B cell (primary cell): ENCODE data around the gene ING4. TPM values are rescaled to one million over a fixed set of nuclear protein-coding genes. Genes with fewer than 3 reads are reported as not detected.
A peak's percentile ranks its signal among the peaks of the same experiment; 100 is the strongest.

Source experiments
- ATAC-seq: fragments of 200-7000 bp; cut with Tn5 transposase; one replicate; pipeline ENCODE4 v1.10.0; 2021; ENCODE audit warnings: low read depth, mild to moderate bottlenecking, moderate number of reproducible peaks, moderate library complexity
- CTCF ChIA-PET: fragments of 350-600 bp; sonication (Branson Sonifier 250); formaldehyde crosslinking; loops from one replicate; lab custom pipeline; 2021; ENCODE audit warnings: antibody characterized with exemption, inconsistent platforms; lab: Charles Lee
- POLR2A ChIA-PET: fragments of 350-600 bp; sonication (Branson Sonifier 250); formaldehyde crosslinking; loops from one replicate; lab custom pipeline; 2021; ENCODE audit warnings: antibody characterized with exemption; lab: Charles Lee
- DNase-seq: peaks from one replicate; pipeline ENCODE4 v3.0.0; 2013
- H2AFZ ChIP-seq: 2 replicates; pipeline ENCODE4 v1.6.1; 2012; ENCODE audit warnings: mild to moderate bottlenecking, low read depth, low read length; ENCODE audit not compliant: insufficient read depth, poor library complexity, severe bottlenecking
- H3K27ac ChIP-seq, 2 donors: 1 replicate in 1 of 2; 2 replicates in 1 of 2; pipeline ENCODE4 v1.5.1; 2012 to 2013; ENCODE audit warnings: low read length in 2 of 2, mild to moderate bottlenecking in 2 of 2, moderate library complexity in 1 of 2
- H3K27me3 ChIP-seq, 4 experiments: fragments of 200-600 bp in 1 of 4; sonication (generic) in 1 of 4; replicated peaks in 1 of 4; 1 replicate in 2 of 4; 2 replicates in 2 of 4; pipeline versions ENCODE4 v1.6.1 to v1.7.0; 2013 to 2016; ENCODE audit warnings: low read length in 3 of 4, mild to moderate bottlenecking in 2 of 4, mixed read lengths in 1 of 4, moderate library complexity in 1 of 4; ENCODE audit not compliant: insufficient read depth in 4 of 4, control insufficient read depth in 3 of 4; ENCODE audit errors: control extremely low read depth in 1 of 4
- H3K36me3 ChIP-seq, 2 experiments: replicated peaks in 1 of 2; 1 replicate in 1 of 2; 2 replicates in 1 of 2; pipeline versions ENCODE4 v1.6.1 to v1.7.1; 2013; ENCODE audit warnings: low read length in 1 of 2; ENCODE audit not compliant: insufficient read depth in 2 of 2, control insufficient read depth in 1 of 2; ENCODE audit errors: control extremely low read depth in 1 of 2, extremely low read depth in 1 of 2
- H3K4me1 ChIP-seq, 2 donors: fragments of 200-600 bp in 1 of 2; sonication (generic) in 1 of 2; 1 replicate in 1 of 2; 2 replicates in 1 of 2; pipeline versions ENCODE4 v1.5.1 to v1.6.1; 2013 to 2017; ENCODE audit warnings: low read length in 2 of 2; ENCODE audit not compliant: control insufficient read depth in 2 of 2, insufficient read depth in 2 of 2
- H3K4me2 ChIP-seq: replicated peaks from 2 replicates; pipeline ENCODE3; 2012; ENCODE audit warnings: mild to moderate bottlenecking, low read depth, low read length; ENCODE audit not compliant: poor library complexity, severe bottlenecking
- H3K4me3 ChIP-seq, 5 experiments: fragments of 200-600 bp in 1 of 5; sonication (generic) in 1 of 5; 1 replicate in 3 of 5; 2 replicates in 2 of 5; pipeline versions ENCODE4 v1.5.1 to v1.7.0; 2011 to 2016; ENCODE audit warnings: low read length in 4 of 5, mild to moderate bottlenecking in 4 of 5, low read depth in 2 of 5, control low read depth in 1 of 5, moderate library complexity in 1 of 5; ENCODE audit not compliant: insufficient read depth in 1 of 5; ENCODE audit errors: control extremely low read depth in 1 of 5, extremely low read depth in 1 of 5
- H3K79me2 ChIP-seq: fragments of 200-600 bp; sonication (generic); one replicate; pipeline ENCODE4 v1.6.0; 2016; ENCODE audit warnings: low read length; ENCODE audit not compliant: control insufficient read depth, insufficient read depth
- H3K9ac ChIP-seq: fragments of 200-600 bp; sonication (generic); 2 replicates; pipeline ENCODE4 v1.6.1; 2017; ENCODE audit warnings: mild to moderate bottlenecking, low read length, moderate library complexity
- H3K9me3 ChIP-seq, 3 donors: one replicate each; pipeline versions ENCODE4 v1.6.1 to v1.7.1; 2013; ENCODE audit warnings: low read length in 2 of 3; ENCODE audit not compliant: control insufficient read depth in 2 of 3, insufficient read depth in 1 of 3; ENCODE audit errors: control extremely low read depth in 1 of 3
- H4K20me1 ChIP-seq: 2 replicates; pipeline ENCODE4 v1.6.0; 2012; ENCODE audit warnings: mild to moderate bottlenecking, low read length; ENCODE audit not compliant: insufficient read depth, control insufficient read depth, poor library complexity, severe bottlenecking
- H3K27ac Mint-ChIP-seq: one replicate; pipeline ENCODE4 v1.8.0; 2021; ENCODE audit warnings: mixed read lengths
- H3K27me3 Mint-ChIP-seq: one replicate; pipeline ENCODE4 v1.8.0; 2021; ENCODE audit warnings: mixed read lengths
- H3K4me1 Mint-ChIP-seq: one replicate; pipeline ENCODE4 v1.8.0; 2021; ENCODE audit warnings: mixed read lengths
- H3K4me3 Mint-ChIP-seq: one replicate; pipeline ENCODE4 v1.8.0; 2021; ENCODE audit warnings: mixed read lengths
- H3K9me3 Mint-ChIP-seq: one replicate; pipeline ENCODE4 v1.8.0; 2022; ENCODE audit warnings: mixed read lengths; ENCODE audit not compliant: insufficient read depth
- EZH2 ChIP-seq: IDR thresholded peaks from 2 replicates; pipeline ENCODE4 v1.6.1; 2012; ENCODE audit warnings: borderline replicate concordance, low read depth, mild to moderate bottlenecking, moderate library complexity, low read length; ENCODE audit not compliant: insufficient read depth, poor library complexity, severe bottlenecking
- WGBS: methylation state at CpG from one replicate; pipeline ENCODE4 v1.1.5; 2013; ENCODE audit warnings: missing lambda C conversion rate; ENCODE audit not compliant: insufficient coverage; 5-methylcytosine and 5-hydroxymethylcytosine counted together
- intact Hi-C: fragments of 100-400 bp; cut with micrococcal nuclease; formaldehyde crosslinking; loops from one replicate; pipeline ENCODE4 v1.10.0; 2022
- polyA plus RNA-seq: library from polyadenylated mRNA; depleted of rRNA; stranded (reverse); fragments of >200 nt; gene quantifications from 2 replicates; pipeline ENCODE4 v1.2.3, GENCODE V29; 2012
- total RNA-seq, 2 donors: library from RNA; stranded (reverse); fragments of 120-200 nt in 1 of 2; gene quantifications; 1 replicate in 1 of 2; 2 replicates in 1 of 2; pipeline versions ENCODE4 v1.2.3 to v1.2.4, GENCODE V29; 2013 to 2022
- TF ChIP-seq, protein P1 (sequence below): fragments of 200-600 bp; IDR thresholded peaks from one replicate; pipeline ENCODE4 v1.8.0; 2022; ENCODE audit warnings: antibody characterized with exemption, mild to moderate bottlenecking

ING4 gene
- total and polyA plus RNA-seq, 2 donors (not counting 1 experiment from before 2014, with no cell fraction given), result 81.1 to 110 TPM

DNA sequence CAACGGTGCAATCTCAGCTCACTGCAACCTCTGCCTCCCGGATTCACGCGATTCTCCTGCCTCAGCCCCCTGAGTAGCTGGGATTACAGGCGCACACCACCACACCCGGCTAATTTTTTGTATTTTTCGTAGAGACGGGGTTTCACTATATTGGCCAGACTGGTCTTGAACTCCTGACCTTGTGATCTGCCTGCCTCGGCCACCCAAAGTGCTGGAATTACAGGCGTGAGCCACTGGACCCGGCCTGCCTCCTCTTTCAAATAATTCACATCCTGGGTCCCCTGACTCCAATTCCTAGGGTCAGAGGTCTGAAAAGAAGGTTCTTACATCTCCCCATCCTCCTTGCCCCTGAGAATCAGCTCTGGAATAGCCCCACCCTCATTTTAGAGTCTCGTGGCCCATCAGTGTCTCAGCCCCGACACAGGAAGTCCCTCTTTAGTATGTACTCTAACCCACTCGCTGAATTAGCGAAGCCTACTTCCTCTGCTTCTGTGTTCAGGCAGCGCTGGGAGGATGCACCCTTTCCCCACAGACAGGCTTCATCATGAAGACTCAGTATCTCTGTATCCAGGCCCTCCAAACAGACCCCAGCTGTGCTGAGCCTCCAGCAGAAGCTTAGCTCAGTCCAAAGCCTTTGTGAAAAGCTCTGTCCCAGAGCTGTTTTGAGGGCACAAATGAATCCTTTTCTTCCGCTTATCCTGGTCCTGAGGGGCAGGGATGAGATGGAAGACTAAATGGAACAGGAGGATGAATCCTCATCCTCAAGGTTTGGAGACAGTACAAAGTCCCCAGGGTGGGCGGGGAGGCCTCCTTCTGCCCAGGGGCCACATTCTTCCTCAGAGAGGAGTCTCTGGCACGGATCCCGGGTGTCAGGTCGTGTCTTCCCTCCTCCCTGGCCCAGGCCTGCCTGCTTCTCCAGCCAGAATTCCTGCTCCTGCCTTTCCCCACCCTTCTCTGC, 30.6 kb downstream of the ING4 start:
- peak overlapping the region; percentile 12 to 70 (median 55) for H3K4me3 ChIP-seq
- WGBS, result 43% methylated on average over 20 of the region's 21 CpGs

More for the DNA sequence above, 30.6 kb downstream of the ING4 start:
- POLR2A ChIA-PET, result interaction anchor here (0.6 to 1.3 kb wide), 9 partner anchors 11 to 57 kb away, joined by 3 to 5 read pairs (median 4); partner anchors contain the start of genes ACRBP and ZNF384
- Histone ChIP-seq H3K9me3 (no peaks in the 10 kb centered on the region), H4K20me1 (no peaks in the 10 kb centered on the region), H3K36me3 (peaks cover 0 to 29% of the 10 kb centered on the region in 2 experiments), H3K4me2 (peak overlapping the region; percentile 81), H3K27me3 (no peaks in the 10 kb centered on the region), H3K4me1 (peaks cover 66 to 88% of the 10 kb centered on the region in 2 donors), H3K27ac (peak overlapping the region; percentile 85 to 86), H3K79me2 (peaks cover 100% of the 10 kb centered on the region), H3K9ac (peak overlapping the region; percentile 66), H2AFZ (peak overlapping the region; percentile 47)
- H3K27me3 Mint-ChIP-seq, result no peaks in the 10 kb centered on the region
- ATAC-seq (peak; percentile 44), DNase-seq (peak; percentile 83)
- no peak for TF ChIP-seq EZH2
- TF ChIP-seq, protein P1, sequence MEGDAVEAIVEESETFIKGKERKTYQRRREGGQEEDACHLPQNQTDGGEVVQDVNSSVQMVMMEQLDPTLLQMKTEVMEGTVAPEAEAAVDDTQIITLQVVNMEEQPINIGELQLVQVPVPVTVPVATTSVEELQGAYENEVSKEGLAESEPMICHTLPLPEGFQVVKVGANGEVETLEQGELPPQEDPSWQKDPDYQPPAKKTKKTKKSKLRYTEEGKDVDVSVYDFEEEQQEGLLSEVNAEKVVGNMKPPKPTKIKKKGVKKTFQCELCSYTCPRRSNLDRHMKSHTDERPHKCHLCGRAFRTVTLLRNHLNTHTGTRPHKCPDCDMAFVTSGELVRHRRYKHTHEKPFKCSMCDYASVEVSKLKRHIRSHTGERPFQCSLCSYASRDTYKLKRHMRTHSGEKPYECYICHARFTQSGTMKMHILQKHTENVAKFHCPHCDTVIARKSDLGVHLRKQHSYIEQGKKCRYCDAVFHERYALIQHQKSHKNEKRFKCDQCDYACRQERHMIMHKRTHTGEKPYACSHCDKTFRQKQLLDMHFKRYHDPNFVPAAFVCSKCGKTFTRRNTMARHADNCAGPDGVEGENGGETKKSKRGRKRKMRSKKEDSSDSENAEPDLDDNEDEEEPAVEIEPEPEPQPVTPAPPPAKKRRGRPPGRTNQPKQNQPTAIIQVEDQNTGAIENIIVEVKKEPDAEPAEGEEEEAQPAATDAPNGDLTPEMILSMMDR, result no peak
- H3K9me3 Mint-ChIP-seq, result no peaks in the 10 kb centered on the region
- H3K4me3 Mint-ChIP-seq, result peak overlapping the region; percentile 97
- CTCF ChIA-PET, result interaction anchor here (0.6 to 5.9 kb wide), 10 partner anchors 11 to 121 kb away, joined by 3 to 58 read pairs (median 4); partner anchors contain the start of genes MLF2 and ZNF384
- intact Hi-C loops, result loop anchor here (2.0 to 10.0 kb wide), 3 partner anchors 16 to 312 kb away; partner anchors contain the start of genes C12orf57, RNU7-1 and ZNF384
- peaks cover 73% of the 10 kb centered on the region for H3K4me1 Mint-ChIP-seq
- peak overlapping the region; percentile 99 for H3K27ac Mint-ChIP-seq
